Right lobe of liver (tissue), 6 donors: ENCODE results near the gene C1orf94. TPM values are rescaled to one million over a fixed set of nuclear protein-coding genes. Genes with fewer than 3 reads are reported as not detected.

Experiments
- ATAC-seq, 4 donors: fragments of 200-7000 bp; cut with Tn5 transposase; one replicate each; pipeline ENCODE4 v1.9.1; 2020; ENCODE audit warnings: mild to moderate bottlenecking in 4 of 4, moderate library complexity in 4 of 4
- DNase-seq, 3 donors: peaks; one replicate each; pipeline ENCODE4 v3.0.0-alpha.2; 2020
- H3K27ac ChIP-seq, 3 donors: fragments of 200-600 bp; one replicate each; pipeline ENCODE4 v1.8.0; 2022
- H3K27me3 ChIP-seq, 2 donors: fragments of 200-600 bp; one replicate each; pipeline ENCODE4 v1.8.0; 2022
- H3K36me3 ChIP-seq, 4 donors: fragments of 200-600 bp; sonication (generic) in 1 of 4; one replicate each; pipeline versions ENCODE4 v1.5.1 to v1.8.0; 2017 to 2022; ENCODE audit warnings: control low read depth in 1 of 4
- H3K4me1 ChIP-seq, 4 donors: fragments of 200-600 bp; sonication (generic) in 1 of 4; one replicate each; pipeline versions ENCODE4 v1.5.1 to v1.8.0; 2017 to 2022; ENCODE audit warnings: control low read depth in 1 of 4
- H3K4me3 ChIP-seq, 3 donors: fragments of 200-600 bp; one replicate each; pipeline ENCODE4 v1.8.0; 2022
- H3K9me3 ChIP-seq, 4 donors: fragments of 200-600 bp; sonication (generic) in 1 of 4; one replicate each; pipeline versions ENCODE4 v1.5.1 to v1.8.0; 2017 to 2022; ENCODE audit warnings: control low read depth in 1 of 4
- POLR2A ChIP-seq: fragments of 450-650 bp; IDR thresholded peaks from one replicate; pipeline ENCODE4 v1.6.1; 2017; ENCODE audit warnings: antibody characterized with exemption, mild to moderate bottlenecking
- WGBS: methylation state at CpG from one replicate; pipeline ENCODE4 v1.1.6; 2018; ENCODE audit warnings: low coverage, low lambda C conversion rate; ENCODE audit not compliant: insufficient coverage; ENCODE audit errors: missing lambda C conversion rate; 5-methylcytosine and 5-hydroxymethylcytosine counted together
- intact Hi-C, 2 donors: fragments of 100-400 bp; cut with DNase I; formaldehyde crosslinking; loops; one replicate each; pipeline versions ENCODE4 v1.11.2 to v1.14.1; 2022
- total RNA-seq, 6 experiments: library from RNA; depleted of rRNA in 2 of 6; stranded (reverse); fragments of >200 nt in 2 of 6; fragmentation: NEBNext Ultra II Directional in 3 of 6; extraction: Animal tissue kit (Norgen Biotek cat#: 25700) in 3 of 6; gene quantifications; one replicate each; pipeline versions ENCODE4 v1.1.0 to v1.2.4, GENCODE V29; 2016 to 2023
- TF ChIP-seq, protein P1 (sequence below), 4 donors: fragments of 200-600 bp in 3 of 4; fragments of 450-650 bp in 1 of 4; IDR thresholded peaks; one replicate each; pipeline versions ENCODE4 v1.5.1 to v1.8.0; 2016 to 2022; ENCODE audit warnings: antibody characterized with exemption in 4 of 4, mild to moderate bottlenecking in 2 of 4
- donor health status: DM: no; HTN: yes; CAD: no.
- donor health status: DM: no; HTN: no; CAD: no.
- donor health status: DM: no; HTN: no; CAD: no.
- donor health status: DM: no; HTN: yes; CAD: no.
- donor health status: DM: no; HTN: yes; CAD: no.

C1orf94 gene
- total RNA-seq, 6 experiments from 2014 or later, result not detected

- Histone ChIP-seq H3K27ac (no peak overlapping the region), H3K9me3 (no peaks in the 10 kb centered on the region), H3K27me3 (peaks cover 0 to 22% of the 10 kb centered on the region in 2 donors), H3K4me3 (peak overlapping the region; percentile 4 to 42 (median 32)), H3K4me1 (peaks cover 0 to 19% (median 2%) of the 10 kb centered on the region in 4 donors), H3K36me3 (no peaks in the 10 kb centered on the region)
- DNase-seq, result no peak
- TF ChIP-seq POLR2A, result no peak
- TF ChIP-seq, protein P1, sequence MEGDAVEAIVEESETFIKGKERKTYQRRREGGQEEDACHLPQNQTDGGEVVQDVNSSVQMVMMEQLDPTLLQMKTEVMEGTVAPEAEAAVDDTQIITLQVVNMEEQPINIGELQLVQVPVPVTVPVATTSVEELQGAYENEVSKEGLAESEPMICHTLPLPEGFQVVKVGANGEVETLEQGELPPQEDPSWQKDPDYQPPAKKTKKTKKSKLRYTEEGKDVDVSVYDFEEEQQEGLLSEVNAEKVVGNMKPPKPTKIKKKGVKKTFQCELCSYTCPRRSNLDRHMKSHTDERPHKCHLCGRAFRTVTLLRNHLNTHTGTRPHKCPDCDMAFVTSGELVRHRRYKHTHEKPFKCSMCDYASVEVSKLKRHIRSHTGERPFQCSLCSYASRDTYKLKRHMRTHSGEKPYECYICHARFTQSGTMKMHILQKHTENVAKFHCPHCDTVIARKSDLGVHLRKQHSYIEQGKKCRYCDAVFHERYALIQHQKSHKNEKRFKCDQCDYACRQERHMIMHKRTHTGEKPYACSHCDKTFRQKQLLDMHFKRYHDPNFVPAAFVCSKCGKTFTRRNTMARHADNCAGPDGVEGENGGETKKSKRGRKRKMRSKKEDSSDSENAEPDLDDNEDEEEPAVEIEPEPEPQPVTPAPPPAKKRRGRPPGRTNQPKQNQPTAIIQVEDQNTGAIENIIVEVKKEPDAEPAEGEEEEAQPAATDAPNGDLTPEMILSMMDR (IDR thresholded peaks at IDR 0.05), result no peak
- intact Hi-C loops, result no loop called here
- 3% methylated on average over 50 of the region's 75 CpGs for WGBS
- peak in 3 of 4 donors; percentile 20 to 21 (median 20) for ATAC-seq
These were observed 12.6 kb upstream of the C1orf94 start for GRCh38 chr1:34163792-34164731.

GRCh38 chr1:34164771-34165391, 11.8 kb upstream of the C1orf94 start, which contains the start of gene CSMD2:
Gene CSMD2, minus strand, starts transcription at chr1:34165230. Its CDS starts 133 bp downstream, at chr1:34165097.
- no peak within 1 kb of the TSS for H3K27ac ChIP-seq
- no peak for TF ChIP-seq POLR2A
- TF ChIP-seq, protein P1 (IDR thresholded peaks at IDR 0.05), result no peak
- H3K27me3 ChIP-seq, result peaks cover 0 to 22% of the 10 kb centered on the region in 2 donors
- intact Hi-C loops, result no loop called here
- ATAC-seq, result peak in 3 of 4 donors; percentile 5 to 38 (median 12)
- no peaks in the 10 kb centered on the region for H3K36me3 ChIP-seq
- 0% methylated on average over 4 of the region's 78 CpGs for WGBS
- DNase-seq, result peak in 2 of 3 donors; percentile 31 to 56
- peak within 1 kb of the TSS; percentile 4 to 42 (median 29) for H3K4me3 ChIP-seq
- no peaks in the 10 kb centered on the region for H3K9me3 ChIP-seq
- peaks cover 0 to 19% (median 2%) of the 10 kb centered on the region in 4 donors for H3K4me1 ChIP-seq

DNA sequence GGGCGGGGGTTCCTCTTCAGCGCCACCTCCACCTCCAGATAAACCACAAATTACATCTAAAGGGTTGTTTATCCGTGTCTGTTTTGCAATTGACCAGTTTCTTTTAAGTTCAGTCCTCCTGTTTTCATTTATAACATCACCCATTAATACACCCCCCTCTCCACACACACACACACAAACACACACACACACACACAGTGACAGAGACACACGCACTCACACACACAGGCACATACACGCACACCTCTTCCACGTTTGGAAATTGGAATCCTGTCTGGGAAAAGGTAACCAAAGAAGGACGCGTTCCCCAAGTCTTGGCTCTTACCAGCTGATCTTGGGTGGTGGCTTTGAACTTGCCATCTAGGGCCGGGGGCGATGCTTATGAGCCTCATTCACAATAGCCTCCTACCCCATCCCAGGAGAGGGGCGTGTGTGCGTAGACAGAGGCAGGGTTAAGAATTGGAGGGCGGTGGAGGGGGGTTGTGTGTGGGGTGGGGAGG, 11.2 kb upstream of the C1orf94 start:
- H3K4me3 ChIP-seq, result peak overlapping the region in 1 of 3 donors; percentile 38
- intact Hi-C loops, result no loop called here
- no peak for ATAC-seq

DNA sequence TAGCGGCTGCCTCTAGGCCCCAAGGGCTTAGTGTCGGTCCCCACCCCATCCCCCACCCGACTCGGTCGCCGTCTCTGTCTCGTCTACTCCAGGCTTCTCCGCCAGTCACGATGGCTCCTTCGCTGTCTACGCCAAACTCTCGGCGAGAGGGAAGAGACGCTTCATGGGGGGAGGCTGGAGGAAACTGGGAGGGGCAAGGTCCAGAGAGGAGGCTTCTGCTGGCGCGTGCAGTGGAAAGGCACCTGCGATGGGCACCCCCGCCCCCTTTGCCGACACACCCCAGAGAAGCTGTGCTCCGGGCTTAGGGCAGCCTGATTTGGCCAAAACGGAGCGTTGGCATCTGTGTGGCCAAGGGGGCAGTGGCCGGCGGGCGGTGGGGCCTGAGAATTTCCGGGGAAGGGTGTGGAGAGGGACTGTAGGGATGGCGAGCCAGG, 10.5 kb upstream of the C1orf94 start:
- H3K4me3 ChIP-seq, result no peak overlapping the region
- WGBS, result under 1% methylated on average over 20 of the region's 27 CpGs
- intact Hi-C loops, result no loop called here
- H3K4me1 ChIP-seq, result peaks cover 0 to 19% (median 2%) of the 10 kb centered on the region in 4 donors
- H3K27me3 ChIP-seq, result peaks cover 0 to 22% of the 10 kb centered on the region in 2 donors
- ATAC-seq, result no peak
- no peak for TF ChIP-seq POLR2A
- TF ChIP-seq, protein P1 (IDR thresholded peaks at IDR 0.05), result no peak
- no peaks in the 10 kb centered on the region for H3K9me3 ChIP-seq
- H3K36me3 ChIP-seq, result no peaks in the 10 kb centered on the region
- DNase-seq, result no peak
- H3K27ac ChIP-seq, result no peak overlapping the region

More for the DNA sequence above, 11.2 kb upstream of the C1orf94 start:
- H3K4me1 ChIP-seq, result peaks cover 0 to 19% (median 2%) of the 10 kb centered on the region in 4 donors
- no peaks in the 10 kb centered on the region for H3K9me3 ChIP-seq
- DNase-seq, result no peak
- H3K36me3 ChIP-seq, result no peaks in the 10 kb centered on the region
- H3K27me3 ChIP-seq, result peaks cover 0 to 22% of the 10 kb centered on the region in 2 donors
- no peak for TF ChIP-seq POLR2A
- TF ChIP-seq, protein P1 (IDR thresholded peaks at IDR 0.05), result no peak
- WGBS, result 3% methylated on average over 13 of the region's 13 CpGs
- H3K27ac ChIP-seq, result no peak overlapping the region
